GM06990 (cell line): Measurements from ENCODE around the gene OPRPN.

Source experiments
- DNase-seq: peaks from one replicate; pipeline ENCODE4 v3.0.0-alpha.2; 2011; ENCODE audit not compliant: insufficient read length; ENCODE audit errors: extremely low read depth
- H3K27me3 ChIP-seq: replicated peaks from 2 replicates; pipeline ENCODE4 v1.6.0; 2011; ENCODE audit warnings: low read length; ENCODE audit not compliant: control insufficient read depth, insufficient read depth
- H3K36me3 ChIP-seq: 2 replicates; pipeline ENCODE4 v1.5.1; 2011; ENCODE audit warnings: low read length; ENCODE audit not compliant: control insufficient read depth, insufficient read depth
- H3K4me3 ChIP-seq: replicated peaks from 2 replicates; pipeline ENCODE4 v1.5.1; 2011; ENCODE audit warnings: low read depth, mild to moderate bottlenecking, control low read depth, low read length
- TF ChIP-seq, protein P1 (sequence below): IDR thresholded peaks from 2 replicates; pipeline ENCODE4 v1.5.1; 2011; ENCODE audit warnings: low read length, control low read depth, mild to moderate bottlenecking, inconsistent platforms; ENCODE audit not compliant: insufficient read depth, poor library complexity, severe bottlenecking

The OPRPN gene

GRCh38 chr4:70437197-70437596, 39.5 kb downstream of the OPRPN start:
- TF ChIP-seq, protein P1, sequence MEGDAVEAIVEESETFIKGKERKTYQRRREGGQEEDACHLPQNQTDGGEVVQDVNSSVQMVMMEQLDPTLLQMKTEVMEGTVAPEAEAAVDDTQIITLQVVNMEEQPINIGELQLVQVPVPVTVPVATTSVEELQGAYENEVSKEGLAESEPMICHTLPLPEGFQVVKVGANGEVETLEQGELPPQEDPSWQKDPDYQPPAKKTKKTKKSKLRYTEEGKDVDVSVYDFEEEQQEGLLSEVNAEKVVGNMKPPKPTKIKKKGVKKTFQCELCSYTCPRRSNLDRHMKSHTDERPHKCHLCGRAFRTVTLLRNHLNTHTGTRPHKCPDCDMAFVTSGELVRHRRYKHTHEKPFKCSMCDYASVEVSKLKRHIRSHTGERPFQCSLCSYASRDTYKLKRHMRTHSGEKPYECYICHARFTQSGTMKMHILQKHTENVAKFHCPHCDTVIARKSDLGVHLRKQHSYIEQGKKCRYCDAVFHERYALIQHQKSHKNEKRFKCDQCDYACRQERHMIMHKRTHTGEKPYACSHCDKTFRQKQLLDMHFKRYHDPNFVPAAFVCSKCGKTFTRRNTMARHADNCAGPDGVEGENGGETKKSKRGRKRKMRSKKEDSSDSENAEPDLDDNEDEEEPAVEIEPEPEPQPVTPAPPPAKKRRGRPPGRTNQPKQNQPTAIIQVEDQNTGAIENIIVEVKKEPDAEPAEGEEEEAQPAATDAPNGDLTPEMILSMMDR, result no peak
- H3K36me3 ChIP-seq, result no peaks in the 10 kb centered on the region
- no peak overlapping the region for H3K4me3 ChIP-seq
- H3K27me3 ChIP-seq, result no peaks in the 10 kb centered on the region
- no peak for DNase-seq

GRCh38 chr4:70442474-70442873, 44.7 kb downstream of the OPRPN start:
- TF ChIP-seq, protein P1, result no peak
- Histone ChIP-seq H3K36me3 (no peaks in the 10 kb centered on the region), H3K27me3 (no peaks in the 10 kb centered on the region), H3K4me3 (no peak overlapping the region)
- no peak for DNase-seq

- DNase-seq, result no peak
- Histone ChIP-seq H3K27me3 (no peaks in the 10 kb centered on the region), H3K36me3 (no peaks in the 10 kb centered on the region), H3K4me3 (no peak overlapping the region)
- TF ChIP-seq, protein P1, result no peak
Observed at GRCh38 chr4:70443329-70443728, 45.6 kb downstream of the OPRPN start.

- TF ChIP-seq, protein P1, result no peak
- Histone ChIP-seq H3K4me3 (no peak overlapping the region), H3K36me3 (no peaks in the 10 kb centered on the region), H3K27me3 (no peaks in the 10 kb centered on the region)
- no peak for DNase-seq
Observed at GRCh38 chr4:70449220-70449619, 51.5 kb downstream of the OPRPN start.

- Histone ChIP-seq H3K4me3 (no peak overlapping the region), H3K27me3 (no peaks in the 10 kb centered on the region), H3K36me3 (no peaks in the 10 kb centered on the region)
- DNase-seq, result no peak
- TF ChIP-seq, protein P1, result no peak
Observed at GRCh38 chr4:70452946-70453345, 55.2 kb downstream of the OPRPN start.
